Mucosa of descending colon (tissue), 3 donors: Measurements from ENCODE around the gene DPP6. TPM values are rescaled to one million over a fixed set of nuclear protein-coding genes. Genes with fewer than 3 reads are reported as not detected.
A peak's percentile ranks its signal among the peaks of the same experiment; 100 is the strongest.
"Not testable (repeated sequence)": the region's sequence is repeated elsewhere in the genome, so short reads cannot be mapped to it uniquely, and the experiment has no call there.

ENCODE experiments used
- ATAC-seq: fragments of 200-7000 bp; cut with Tn5 transposase; one replicate; pipeline ENCODE4 v1.9.1; 2020; ENCODE audit warnings: mild to moderate bottlenecking, moderate library complexity
- DNase-seq, 3 donors: peaks; one replicate each; pipeline ENCODE4 v3.0.0-alpha.2; 2020
- H3K36me3 ChIP-seq: fragments of 200-600 bp; one replicate; pipeline ENCODE4 v1.8.0; 2021; ENCODE audit warnings: low read depth, mild to moderate bottlenecking
- H3K4me1 ChIP-seq: fragments of 200-600 bp; one replicate; pipeline ENCODE4 v1.8.0; 2021; ENCODE audit warnings: low read depth, mild to moderate bottlenecking
- H3K4me3 ChIP-seq: fragments of 200-600 bp; one replicate; pipeline ENCODE4 v1.8.0; 2021; ENCODE audit warnings: mild to moderate bottlenecking
- H3K9me3 ChIP-seq: fragments of 200-600 bp; one replicate; pipeline ENCODE4 v1.8.0; 2021; ENCODE audit warnings: mild to moderate bottlenecking
- intact Hi-C, 2 donors: fragments of 100-400 bp; cut with DNase I in 1 of 2; cut with micrococcal nuclease in 1 of 2; formaldehyde crosslinking; loops; one replicate each; pipeline versions ENCODE4 v1.11.0 to v1.11.1; 2022; cut with DNase I, micrococcal nuclease
- long read RNA-seq, 2 donors: library from polyadenylated mRNA; unstranded; transcript quantifications; one replicate each; pipeline ENCODE4 v2.0.0, GENCODE V29; 2019 to 2021
- total RNA-seq, 3 donors: library from RNA; stranded (reverse); fragmentation: NEBNext Ultra II Directional in 2 of 3; extraction: Animal tissue kit (Norgen Biotek cat#: 25700) in 2 of 3; gene quantifications; one replicate each; pipeline versions ENCODE4 v1.2.1 to v1.2.4, GENCODE V29; 2021 to 2023
- donor health status: DM: no; HTN: no; CAD: no; lungs with moderate emphysema.
- donor health status: DM: no; HTN: no; CAD: no.
- donor health status: DM: no; HTN: yes; CAD: no.

Gene DPP6
- total RNA-seq: 10 to 100 TPM in 1 of 3 donors, 1 to 10 TPM in 2; 1.3 to 33.8 (median 1.5) TPM
- long read RNA-seq, donor 1, partial matches to known transcripts: 36 of 47 reads
- long read RNA-seq, donor 1, other reads (novel, unspliced or antisense): 10 of 47 reads
- long read RNA-seq, donor 2: 0 reads

DNA sequence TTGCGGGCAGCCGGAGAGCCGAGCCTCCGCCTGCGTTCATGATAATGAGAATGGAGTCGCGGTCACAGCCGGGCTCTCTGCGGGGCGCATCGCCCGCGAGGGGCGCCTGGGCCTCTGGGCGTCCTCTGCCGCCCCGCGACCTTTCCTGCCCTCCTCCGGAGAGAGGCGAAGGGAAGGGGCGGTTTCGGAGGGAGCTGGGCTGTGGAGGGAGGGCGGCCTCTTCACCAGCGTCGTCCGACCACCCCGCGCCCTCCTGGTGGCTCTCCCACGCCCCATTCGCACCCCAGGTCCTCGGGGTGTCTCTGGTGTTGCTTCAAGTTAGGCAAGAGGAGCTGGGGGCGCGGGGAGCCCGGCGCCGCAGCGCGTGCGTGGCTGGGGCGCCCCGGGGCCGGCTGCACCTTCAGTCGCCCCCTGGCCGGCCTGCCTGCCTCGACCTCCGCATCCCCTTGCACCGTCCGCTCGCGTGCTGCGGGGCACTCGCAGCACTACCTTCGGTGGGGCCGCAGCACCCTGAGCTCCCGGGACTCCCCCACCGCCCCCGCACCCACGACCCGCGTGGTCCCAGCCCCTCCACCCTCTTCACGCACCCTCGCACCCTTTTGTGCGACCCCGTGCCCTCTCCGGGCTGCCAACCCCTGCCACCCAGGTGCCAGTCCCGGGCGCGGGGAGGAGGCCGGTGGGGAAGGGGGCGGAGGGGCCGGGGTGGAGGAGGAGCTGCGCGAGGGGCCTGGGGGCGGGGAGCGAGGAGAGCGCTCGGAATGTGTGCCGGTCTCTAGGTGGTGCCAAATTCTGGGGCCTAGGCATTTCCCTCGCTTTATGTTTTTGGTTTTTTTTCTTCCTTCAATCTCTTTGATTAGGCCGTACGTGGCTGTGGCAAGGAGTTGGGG lies at the start of gene DPP6:
Gene DPP6 (plus strand): TSS at position 756 of the 887 bp plus-strand sequence.
- H3K9me3 ChIP-seq, DNase-seq, intact Hi-C loops, H3K36me3 ChIP-seq, H3K4me1 ChIP-seq, ATAC-seq, H3K4me3 ChIP-seq: not testable (repeated sequence)

GRCh38 chr7:154009423-154009911 lies 42.7 kb upstream of the DPP6 start:
- DNase-seq, intact Hi-C loops: not testable (repeated sequence)

DNA sequence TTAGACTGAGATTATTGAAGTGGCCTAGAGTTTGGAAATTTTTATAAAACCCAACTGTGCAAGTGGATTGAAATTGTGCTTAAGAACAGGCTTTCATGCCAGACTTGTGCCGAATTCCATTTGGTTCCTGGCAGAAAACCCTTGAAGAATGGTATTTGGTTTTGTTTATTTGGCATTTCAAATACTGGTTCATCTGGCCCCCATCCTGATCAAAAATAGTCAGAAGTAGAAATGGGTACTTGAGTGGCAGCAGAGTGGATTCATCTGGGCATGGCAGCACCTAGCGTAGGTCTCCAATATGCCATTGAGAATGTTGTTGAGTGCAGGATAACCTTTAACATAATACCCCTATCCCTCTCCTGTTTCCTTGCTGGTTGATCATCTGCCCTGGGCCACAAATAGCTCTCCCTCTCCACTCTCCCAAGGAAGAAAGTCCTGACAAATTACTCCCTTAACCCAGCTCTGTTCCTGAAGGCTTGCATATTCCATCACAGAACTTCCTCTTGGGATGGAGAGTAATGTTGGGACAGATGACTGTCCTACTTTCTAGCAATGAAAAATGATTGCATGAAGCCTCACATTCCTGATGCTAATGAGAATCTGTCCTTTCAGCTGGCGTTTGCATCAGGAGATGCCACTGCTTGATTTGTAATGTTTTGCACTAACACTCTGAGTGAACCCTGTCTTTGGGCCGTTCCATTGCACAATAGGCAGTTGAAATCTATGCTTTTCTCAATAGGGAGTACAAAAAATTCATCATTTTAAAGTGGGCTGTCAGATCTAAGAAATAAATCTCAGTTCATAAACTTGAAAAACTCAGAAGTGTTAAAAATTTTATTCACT lies 41.3 kb upstream of the DPP6 start:
- not testable (repeated sequence) for ATAC-seq

More at GRCh38 chr7:154009423-154009911, 42.7 kb upstream of the DPP6 start:
- not testable (repeated sequence) for ATAC-seq, H3K4me3 ChIP-seq, H3K9me3 ChIP-seq, H3K4me1 ChIP-seq, H3K36me3 ChIP-seq

DNA sequence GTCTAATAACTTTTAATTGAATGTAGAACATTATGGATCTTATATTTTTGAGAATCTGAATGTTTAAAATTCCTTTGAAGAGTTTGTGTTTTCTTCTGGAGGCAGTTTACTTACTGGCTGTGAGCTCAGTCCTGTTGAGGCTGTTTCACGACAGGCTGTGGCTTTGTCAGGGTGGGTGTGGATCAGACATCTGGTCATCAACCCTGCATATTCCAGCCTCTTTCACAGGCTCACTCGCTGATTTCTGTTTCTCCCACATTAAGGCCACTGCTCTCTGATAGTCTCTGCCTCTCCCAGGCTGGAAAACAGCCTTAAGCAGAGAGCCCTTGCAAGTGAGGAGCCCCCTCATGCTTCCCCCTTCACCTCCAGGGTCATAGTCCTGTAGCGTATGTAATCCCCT lies 39.4 kb upstream of the DPP6 start:
- intact Hi-C loops, H3K36me3 ChIP-seq, H3K9me3 ChIP-seq, ATAC-seq, H3K4me1 ChIP-seq, DNase-seq, H3K4me3 ChIP-seq: not testable (repeated sequence)

More for the DNA sequence above, 41.3 kb upstream of the DPP6 start:
- H3K4me3 ChIP-seq, H3K4me1 ChIP-seq, H3K9me3 ChIP-seq, intact Hi-C loops, H3K36me3 ChIP-seq, DNase-seq: not testable (repeated sequence)

- intact Hi-C loops, H3K4me3 ChIP-seq, H3K4me1 ChIP-seq, H3K9me3 ChIP-seq, H3K36me3 ChIP-seq, ATAC-seq, DNase-seq: not testable (repeated sequence)
Measured at GRCh38 chr7:154015636-154016035, 36.6 kb upstream of the DPP6 start.

- H3K9me3 ChIP-seq, DNase-seq, H3K36me3 ChIP-seq, ATAC-seq, H3K4me1 ChIP-seq, H3K4me3 ChIP-seq, intact Hi-C loops: not testable (repeated sequence)
Measured at GRCh38 chr7:154018354-154018753, 33.8 kb upstream of the DPP6 start.

DNA sequence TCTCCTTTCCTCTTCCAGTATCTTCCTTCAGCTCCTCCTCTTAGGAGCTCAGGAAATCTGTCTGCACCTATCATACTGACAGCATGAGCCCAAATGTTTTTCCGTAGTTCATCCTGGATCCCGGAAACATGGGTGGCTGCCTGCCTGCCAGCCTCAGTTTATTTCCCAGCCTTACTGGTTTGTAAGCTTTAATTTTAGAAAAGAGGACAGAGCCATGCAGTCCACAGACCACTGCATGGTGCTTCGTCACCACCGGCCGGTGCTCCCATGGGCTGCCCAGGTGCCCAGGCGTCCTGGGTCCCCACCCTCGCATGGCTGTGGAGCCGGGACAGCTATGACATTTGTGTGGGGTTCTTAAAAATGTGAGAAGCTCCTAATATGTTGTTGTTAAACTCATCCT lies 24.4 kb upstream of the DPP6 start:
- DNase-seq, H3K9me3 ChIP-seq, H3K4me1 ChIP-seq, H3K4me3 ChIP-seq, H3K36me3 ChIP-seq, intact Hi-C loops, ATAC-seq: not testable (repeated sequence)

DNA sequence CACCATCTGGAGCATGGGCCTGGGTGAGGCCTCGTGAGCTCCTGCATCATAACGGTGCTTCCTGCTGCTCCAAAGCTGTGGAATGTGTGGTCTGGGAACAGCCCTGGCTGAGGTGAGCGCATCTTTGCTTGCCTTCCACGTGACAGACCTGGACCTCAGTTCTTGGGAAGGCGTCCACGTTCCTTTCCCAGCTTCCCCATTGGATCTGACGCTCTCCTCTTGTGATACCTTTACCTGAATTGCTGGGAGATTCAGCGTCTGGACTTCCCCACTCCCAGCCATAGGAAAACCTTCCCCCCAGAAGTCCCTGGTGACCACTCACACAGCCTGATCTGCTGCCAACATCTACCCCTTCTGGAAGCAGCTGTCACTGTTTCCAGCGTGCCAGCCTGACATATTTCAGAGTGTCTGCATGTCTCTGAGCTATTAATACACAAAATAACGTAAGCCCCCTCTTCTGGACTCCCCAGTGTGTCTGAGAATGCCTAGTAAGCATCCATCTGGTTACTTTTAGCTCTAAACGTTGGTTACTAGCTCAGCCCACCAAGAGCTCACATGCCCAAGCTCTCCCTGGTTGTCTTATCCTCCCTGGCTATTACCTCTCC lies 21.6 kb upstream of the DPP6 start:
- H3K4me1 ChIP-seq, H3K9me3 ChIP-seq, H3K36me3 ChIP-seq, intact Hi-C loops, DNase-seq, H3K4me3 ChIP-seq, ATAC-seq: not testable (repeated sequence)

DNA sequence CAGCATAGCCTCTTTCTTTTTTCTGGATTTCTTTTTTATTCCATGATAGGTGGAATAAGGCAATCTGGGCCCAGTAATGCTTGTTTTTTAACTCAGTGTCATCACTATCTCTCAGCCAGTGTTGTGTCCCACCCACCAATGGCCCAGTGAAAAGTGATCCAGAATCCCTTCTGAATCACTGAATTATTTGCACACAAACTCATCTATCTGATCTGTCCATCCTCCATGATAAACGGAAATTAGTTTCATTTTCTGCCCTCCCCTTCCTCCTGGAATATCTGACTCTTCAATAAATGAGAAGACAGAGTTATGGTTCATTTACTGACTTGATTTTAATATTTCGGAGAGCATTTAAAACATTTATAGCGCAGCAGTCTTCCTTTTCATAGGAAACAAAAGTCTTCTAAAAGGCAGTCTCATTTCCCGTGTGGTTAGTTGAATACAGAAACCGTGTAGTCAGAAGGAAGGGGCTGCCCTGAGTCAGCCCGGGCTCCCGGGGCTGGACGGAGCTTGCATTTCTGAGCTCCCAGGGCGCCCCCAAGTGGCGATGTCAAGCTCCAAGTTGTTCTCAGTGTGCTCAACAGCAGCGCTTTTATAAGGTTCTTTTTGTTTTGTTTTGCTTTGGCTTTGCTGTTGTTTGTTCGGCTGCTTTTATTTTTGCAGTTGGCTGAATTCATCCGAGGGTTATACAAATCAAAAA lies 12.6 kb upstream of the DPP6 start:
- H3K9me3 ChIP-seq, DNase-seq, H3K4me1 ChIP-seq, intact Hi-C loops, H3K4me3 ChIP-seq, H3K36me3 ChIP-seq: not testable (repeated sequence)
- ATAC-seq: peak; percentile 71

GRCh38 chr7:154050394-154050793 lies 1.8 kb upstream of the DPP6 start:
- intact Hi-C loops, ATAC-seq: not testable (repeated sequence)

GRCh38 chr7:154051006-154051642 lies 1.1 kb upstream of the DPP6 start:
- H3K36me3 ChIP-seq, H3K4me3 ChIP-seq, DNase-seq, intact Hi-C loops, H3K4me1 ChIP-seq, H3K9me3 ChIP-seq: not testable (repeated sequence)
- ATAC-seq: peak; percentile 92

More at GRCh38 chr7:154050394-154050793, 1.8 kb upstream of the DPP6 start:
- not testable (repeated sequence) for H3K4me3 ChIP-seq, H3K4me1 ChIP-seq, H3K36me3 ChIP-seq, DNase-seq, H3K9me3 ChIP-seq

- DNase-seq, H3K9me3 ChIP-seq, ATAC-seq, H3K4me3 ChIP-seq, H3K36me3 ChIP-seq, intact Hi-C loops, H3K4me1 ChIP-seq: not testable (repeated sequence)
Measured at GRCh38 chr7:154052530-154053252, 493 bp downstream of the DPP6 start.
